SH-SY5Y (cell line): Measurements from ENCODE around the gene PC.

Experiments used
- GATA2 ChIP-seq: IDR thresholded peaks from 2 replicates; pipeline ENCODE4 v1.6.1; 2011; ENCODE audit warnings: mild to moderate bottlenecking, low read depth, low read length
- GATA3 ChIP-seq: IDR thresholded peaks from 2 replicates; pipeline ENCODE4 v1.6.1; 2011; ENCODE audit warnings: low read depth, mild to moderate bottlenecking, low read length, moderate library complexity

PC gene

GRCh38 chr11:66891851-66892660 lies 66.1 kb downstream of the PC start:
- no peak for TF ChIP-seq GATA3
- no peak for TF ChIP-seq GATA2

- TF ChIP-seq GATA2 (no peak), GATA3 (no peak)
Measured at GRCh38 chr11:66889960-66890359, 68.2 kb downstream of the PC start.

GRCh38 chr11:66888282-66888681 lies 69.9 kb downstream of the PC start:
- no peak for TF ChIP-seq GATA2
- no peak for TF ChIP-seq GATA3

- TF ChIP-seq GATA3 (no peak), GATA2 (no peak)
Measured at GRCh38 chr11:66887526-66887925, 70.7 kb downstream of the PC start.

- TF ChIP-seq GATA2: no peak
Measured at GRCh38 chr11:66886671-66887221, 71.4 kb downstream of the PC start.

- TF ChIP-seq GATA2: peak; percentile 33; the same call in 1 of the 2 replicates
- TF ChIP-seq GATA3: no peak
Measured at GRCh38 chr11:66885950-66886440, 72.2 kb downstream of the PC start.

- TF ChIP-seq GATA3 (no peak), GATA2 (no peak)
Measured at GRCh38 chr11:66885469-66885868, 72.7 kb downstream of the PC start.

- TF ChIP-seq GATA3: no peak
- TF ChIP-seq GATA2: no peak
Measured at GRCh38 chr11:66884443-66884842, 73.7 kb downstream of the PC start.

- no peak for TF ChIP-seq GATA2
- no peak for TF ChIP-seq GATA3
Measured at GRCh38 chr11:66883016-66883965, 74.9 kb downstream of the PC start.

GRCh38 chr11:66882561-66883015 lies 75.6 kb downstream of the PC start:
- no peak for TF ChIP-seq GATA3
- no peak for TF ChIP-seq GATA2

GRCh38 chr11:66881927-66882452 lies 76.2 kb downstream of the PC start:
- TF ChIP-seq GATA2: no peak
- no peak for TF ChIP-seq GATA3

GRCh38 chr11:66881451-66881835 lies 76.7 kb downstream of the PC start:
- TF ChIP-seq GATA3 (no peak), GATA2 (no peak)

- TF ChIP-seq GATA3 (no peak), GATA2 (no peak)
Measured at GRCh38 chr11:66880496-66881450, 77.4 kb downstream of the PC start.

- TF ChIP-seq GATA3: no peak
- no peak for TF ChIP-seq GATA2
Measured at GRCh38 chr11:66879999-66880398, 78.2 kb downstream of the PC start.

GRCh38 chr11:66879583-66879982 lies 78.6 kb downstream of the PC start:
- TF ChIP-seq GATA3 (no peak), GATA2 (no peak)
